HepG2 (cell line): ENCODE results near the gene PRKCD. TPM values are rescaled to one million over a fixed set of nuclear protein-coding genes. Genes with fewer than 3 reads are reported as not detected.

ENCODE experiments used
- BCL6 ChIP-seq: IDR thresholded peaks from 2 replicates; pipeline ENCODE4 v1.6.1; 2016; ENCODE audit warnings: missing genetic modification reagents, missing compliant biosample characterization
- BRF2 ChIP-seq: sonication (generic); formaldehyde crosslinking; IDR thresholded peaks from 2 replicates; pipeline ENCODE4 v1.8.1; 2022; ENCODE audit warnings: mild to moderate bottlenecking, missing genetic modification reagents
- FOXC1 ChIP-seq: sonication (generic); formaldehyde crosslinking; IDR thresholded peaks from 2 replicates; pipeline ENCODE4 v1.8.0; 2022; ENCODE audit warnings: mild to moderate bottlenecking, missing genetic modification reagents, borderline replicate concordance
- HCFC1 ChIP-seq: fragments of 150-350 bp; IDR thresholded peaks from 2 replicates; pipeline ENCODE4 v1.6.1; 2014; ENCODE audit warnings: low read depth, low read length
- HMG20A ChIP-seq: IDR thresholded peaks from 2 replicates; pipeline ENCODE4 v1.6.1; 2016; ENCODE audit warnings: borderline replicate concordance
- HNRNPH1 ChIP-seq: fragments of 200-400 bp; formaldehyde crosslinking; optimal IDR thresholded peaks from 2 replicates; pipeline ENCODE3; 2017; ENCODE audit warnings: mild to moderate bottlenecking, low read depth, low read length
- NFKBIZ ChIP-seq: IDR thresholded peaks from 2 replicates; pipeline ENCODE4 v1.6.1; 2018; ENCODE audit warnings: missing genetic modification reagents, missing compliant biosample characterization
- REL ChIP-seq: sonication (generic); formaldehyde crosslinking; conservative IDR thresholded peaks from 2 replicates; pipeline ENCODE4 v1.8.0; 2022; ENCODE audit warnings: mild to moderate bottlenecking, missing genetic modification reagents, moderate library complexity
- RFX5 ChIP-seq: IDR thresholded peaks from 2 replicates; pipeline ENCODE4 v1.6.1; 2011; ENCODE audit warnings: low read depth, low read length, improper control_type of control experiment
- RFXAP ChIP-seq: sonication (generic); formaldehyde crosslinking; IDR thresholded peaks from 2 replicates; pipeline ENCODE4 v1.4.0; 2020; ENCODE audit warnings: missing genetic modification reagents, borderline replicate concordance
- TBL1XR1 ChIP-seq: fragments of 150-350 bp; IDR thresholded peaks from 2 replicates; pipeline ENCODE4 v1.6.1; 2014; ENCODE audit warnings: borderline replicate concordance, low read length; ENCODE audit not compliant: partially characterized antibody
- USF2 ChIP-seq, 2 experiments: sonication (generic) in 1 of 2; formaldehyde crosslinking in 1 of 2; IDR thresholded peaks; 2 replicates each; pipeline versions ENCODE4 v1.5.1 to v1.6.1; 2011 to 2020; ENCODE audit warnings: borderline replicate concordance in 1 of 2, low read depth in 1 of 2, low read length in 1 of 2, mild to moderate bottlenecking in 1 of 2, missing genetic modification reagents in 1 of 2, moderate library complexity in 1 of 2
- ZBTB10 ChIP-seq: sonication (generic); formaldehyde crosslinking; IDR thresholded peaks from 2 replicates; pipeline ENCODE4 v1.4.0; 2020; ENCODE audit warnings: missing genetic modification reagents, borderline replicate concordance
- ZBTB42 ChIP-seq: sonication (generic); formaldehyde crosslinking; IDR thresholded peaks from 2 replicates; pipeline ENCODE4 v1.5.0; 2020; ENCODE audit warnings: mild to moderate bottlenecking, missing genetic modification reagents
- ZFAT ChIP-seq: sonication (generic); formaldehyde crosslinking; conservative IDR thresholded peaks from 2 replicates; pipeline ENCODE4 v1.8.1; 2023; ENCODE audit warnings: missing genetic modification reagents, inconsistent platforms
- ZFP62 ChIP-seq: sonication (generic); formaldehyde crosslinking; IDR thresholded peaks from 2 replicates; pipeline ENCODE4 v1.4.0; 2020; ENCODE audit warnings: missing genetic modification reagents
- ZNF543 ChIP-seq: sonication (generic); formaldehyde crosslinking; IDR thresholded peaks from 2 replicates; pipeline ENCODE4 v1.4.0; 2020; ENCODE audit warnings: mild to moderate bottlenecking, missing genetic modification reagents
- ZNF576 ChIP-seq: sonication (generic); formaldehyde crosslinking; IDR thresholded peaks from 2 replicates; pipeline ENCODE4 v1.4.0; 2020; ENCODE audit warnings: mild to moderate bottlenecking, missing genetic modification reagents
- ZNF598 ChIP-seq: sonication (generic); formaldehyde crosslinking; IDR thresholded peaks from 2 replicates; pipeline ENCODE4 v1.5.1; 2020; ENCODE audit warnings: mild to moderate bottlenecking, missing genetic modification reagents, borderline replicate concordance
- ZNF619 ChIP-seq: sonication (generic); formaldehyde crosslinking; IDR thresholded peaks from 2 replicates; pipeline ENCODE4 v1.4.0; 2020; ENCODE audit warnings: mild to moderate bottlenecking, missing genetic modification reagents
- ZNF773 ChIP-seq: sonication (generic); formaldehyde crosslinking; IDR thresholded peaks from 2 replicates; pipeline ENCODE4 v1.4.0; 2020; ENCODE audit warnings: missing genetic modification reagents, borderline replicate concordance
- polyA plus RNA-seq, 8 experiments: library from polyadenylated mRNA; depleted of rRNA in 3 of 8; stranded (reverse) in 7 of 8; unstranded in 1 of 8; fragments of >200 nt; fragmentation: Illumina TruSeq in 4 of 8; extraction: Trizol in 4 of 8; gene quantifications; 2 replicates each; pipeline versions ENCODE4 v1.2.1 to v1.2.3, GENCODE V29; 2011 to 2016; ENCODE audit warnings: low read depth in 4 of 8, missing spikeins in 1 of 8, mixed read lengths in 1 of 8; ENCODE audit not compliant: insufficient read depth in 1 of 8
- total RNA-seq, 5 experiments: library from RNA; depleted of rRNA; stranded (reverse); fragments of >200 nt; fragmentation: Illumina TruSeq; extraction: Trizol; gene quantifications; 2 replicates each; pipeline ENCODE4 v1.2.3, GENCODE V29; 2016; ENCODE audit warnings: low read depth in 1 of 5

PRKCD gene
- total and polyA plus RNA-seq, 2 of the 13 experiments (the other 11 are each of a cell fraction or from before 2014, with no cell fraction given), result 1.6 to 40.7 TPM

GRCh38 chr3:53195602-53196574 is 34.9 kb downstream of the PRKCD start (continued):
- no peak for TF ChIP-seq BRF2 (CRISPR knock-in tag)
- no peak for TF ChIP-seq RFX5
- TF ChIP-seq ZBTB10 (CRISPR knock-in tag), result no peak
- no peak for TF ChIP-seq RFXAP (CRISPR knock-in tag)
- TF ChIP-seq USF2 (IDR thresholded peaks at IDR 0.05; ENCODE audit: low read depth, low read length), result no peak
- no peak for TF ChIP-seq USF2 (CRISPR knock-in tag; IDR thresholded peaks at IDR 0.05; ENCODE audit: borderline replicate concordance)
- no peak for TF ChIP-seq HNRNPH1
- TF ChIP-seq ZNF598 (CRISPR knock-in tag), result no peak
- peak; percentile 65; the same call in 1 of the 2 replicates for TF ChIP-seq FOXC1 (CRISPR knock-in tag)
- TF ChIP-seq ZNF773 (CRISPR knock-in tag), result no peak
- no peak for TF ChIP-seq ZBTB42 (CRISPR knock-in tag)
- TF ChIP-seq REL (CRISPR knock-in tag), result no peak
- TF ChIP-seq HMG20A (CRISPR knock-in tag), result no peak
- no peak for TF ChIP-seq ZNF576 (CRISPR knock-in tag)
- TF ChIP-seq BCL6 (CRISPR knock-in tag), result 0 out of 2 replicates have a peak, but pooled peaks have one; percentile 4
- TF ChIP-seq ZFP62 (CRISPR knock-in tag), result no peak
- TF ChIP-seq HCFC1, result no peak
- 0 out of 2 replicates have a peak, but pooled peaks have one; percentile 55 for TF ChIP-seq ZNF619 (CRISPR knock-in tag)
- TF ChIP-seq NFKBIZ, result no peak
- TF ChIP-seq ZFAT (CRISPR knock-in tag), result no peak
- no peak for TF ChIP-seq ZNF543 (CRISPR knock-in tag)
- TF ChIP-seq TBL1XR1, result no peak
